ENCODE data around the gene ZNF337. TPM values are rescaled to one million over a fixed set of nuclear protein-coding genes. Genes with fewer than 3 reads are reported as not detected.
A peak's percentile ranks its signal among the peaks of the same experiment; 100 is the strongest.

The ZNF337 gene
- total RNA-seq, 1 experiment from 2014 or later = 10.3 TPM

GRCh38 chr20:25695532-25696370 lies 902 bp downstream of the ZNF337 start:
- Histone ChIP-seq H3K27me3 (ENCODE audit: insufficient read depth, low read length) (no peaks in the 10 kb centered on the region), H3K4me2 (ENCODE audit: insufficient read depth, insufficient read length, low read length) (peak overlapping the region; percentile 84), H3K23me2 (ENCODE audit: insufficient read length, low read depth, low read length, poor library complexity, severe bottlenecking) (no peaks in the 10 kb centered on the region), H4K91ac (ENCODE audit: insufficient read length, low read depth, low read length) (no peak overlapping the region), H3K14ac (ENCODE audit: insufficient read depth, low read length) (peak overlapping the region; percentile 89), H3K18ac (ENCODE audit: insufficient read length, low read depth, low read length) (peak overlapping the region; percentile 73), H4K8ac (replicated peaks; ENCODE audit: insufficient read length, low read depth, low read length) (no peak overlapping the region), H2BK15ac (ENCODE audit: low read depth, low read length) (no peak overlapping the region), H3K9me3 (ENCODE audit: control insufficient read depth, low read depth, low read length) (no peaks in the 10 kb centered on the region), H4K5ac (ENCODE audit: insufficient read length, low read depth, low read length) (no peak overlapping the region), H3T11ph (ENCODE audit: low read length) (no peak overlapping the region), H2BK20ac (ENCODE audit: low read depth, low read length, poor library complexity, severe bottlenecking) (no peak overlapping the region), H3K23ac (ENCODE audit: insufficient read length, low read depth, low read length) (no peak overlapping the region), H3K4ac (ENCODE audit: low read depth, low read length) (no peak overlapping the region), H3K79me1 (ENCODE audit: insufficient read depth, low read depth, low read length, poor library complexity, severe bottlenecking) (no peaks in the 10 kb centered on the region), H3K56ac (ENCODE audit: insufficient read length, low read depth, low read length) (no peak overlapping the region), H2BK5ac (ENCODE audit: insufficient read length, low read length) (no peak overlapping the region), H2BK12ac (ENCODE audit: insufficient read length, low read depth, low read length) (no peak overlapping the region), H2AFZ (ENCODE audit: low read length) (no peak overlapping the region), H3K27ac (ENCODE audit: insufficient read length, low read depth, low read length) (no peak overlapping the region), H2BK120ac (ENCODE audit: low read depth, low read length, poor library complexity, severe bottlenecking) (no peak overlapping the region), H2AK5ac (ENCODE audit: insufficient read length, low read length) (no peak overlapping the region), H3K79me2 (ENCODE audit: insufficient read depth, low read length) (no peaks in the 10 kb centered on the region), H4K20me1 (ENCODE audit: control insufficient read depth, insufficient read depth, insufficient read length) (no peaks in the 10 kb centered on the region), H3K9ac (ENCODE audit: extremely low read depth, insufficient read length, low read length) (peak overlapping the region; percentile 81), H3K4me1 (ENCODE audit: insufficient read depth, low read length) (no peaks in the 10 kb centered on the region)
- peaks cover 12% of the 10 kb centered on the region in 2 experiments for H3K9me3 Mint-ChIP-seq
- H3K27ac Mint-ChIP-seq = peak overlapping the region in 1 of 3 experiments; percentile 79; a peak in 2 of 7 replicates
- peaks cover 3 to 13% (median 7%) of the 10 kb centered on the region in 3 experiments; a peak in 6 of 7 replicates for H3K36me3 Mint-ChIP-seq (ENCODE audit: insufficient read depth in 1 of 3, low read depth in 3 of 3)
- no peaks in the 10 kb centered on the region; the same call in 1 of the 2 replicates for H3K27me3 Mint-ChIP-seq (ENCODE audit: low read depth)
- H3K4me1 Mint-ChIP-seq = peaks cover 5 to 11% of the 10 kb centered on the region in 2 experiments; a peak in 3 of 4 replicates
- WGBS (ENCODE audit: extremely low coverage, insufficient read length, low lambda C conversion rate) = no CpG with 5 or more reads among the region's 30 CpGs
- H3K4me3 Mint-ChIP-seq = peak overlapping the region; percentile 83 to 91
- no peak for DNase-seq
- no peak for TF ChIP-seq CTCF (conservative IDR thresholded peaks at IDR 0.05)
